Measurements from ENCODE around the gene ZNF222. TPM values are rescaled to one million over a fixed set of nuclear protein-coding genes. Genes with fewer than 3 reads are reported as not detected.

ZNF222 gene
- polyA plus RNA-seq, 1 donor, result 4.7 TPM

DNA sequence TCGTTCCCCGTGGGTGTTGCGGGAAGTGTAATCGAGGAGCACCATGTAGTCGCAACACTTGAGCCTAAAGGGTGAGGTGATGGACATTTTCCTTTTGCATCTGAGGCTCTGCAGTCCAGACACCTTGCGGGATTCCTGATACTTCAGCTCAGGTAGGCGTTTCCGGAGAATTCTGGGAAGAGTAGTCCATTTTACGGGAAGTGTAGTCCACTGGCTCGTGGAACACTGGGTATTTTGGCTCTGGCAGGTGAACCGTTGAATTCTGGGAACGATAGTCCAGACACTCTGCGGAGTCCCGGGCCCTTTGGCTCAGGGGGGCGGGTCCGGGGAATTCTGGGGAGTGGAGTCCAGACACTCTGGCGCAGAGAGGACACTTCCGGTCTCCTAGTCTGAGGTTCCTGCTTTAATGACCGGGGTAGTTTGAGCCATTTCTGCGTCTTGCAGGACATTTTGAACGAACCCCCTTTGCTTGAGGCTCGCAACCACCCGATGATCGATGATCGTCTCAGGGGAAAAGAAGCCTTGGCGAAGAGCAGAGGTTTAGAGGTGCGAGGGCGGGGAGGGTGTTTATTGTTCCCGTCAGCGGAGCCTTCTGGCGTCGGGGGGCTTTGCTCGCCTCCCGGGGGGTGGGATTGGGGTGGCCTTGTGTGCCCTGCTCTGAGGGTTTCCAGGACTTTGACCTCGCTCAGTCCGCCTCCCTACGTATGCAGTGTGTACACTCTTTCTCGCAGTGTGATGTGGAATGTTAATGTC lies 26.6 kb downstream of the ZNF222 start, which contains the start of gene ZNF223:
Gene ZNF223, plus strand, starts transcription at position 387 of the 753 bp plus-strand sequence. CDS start 3,141 bp downstream, outside the sequence.
- DNase-seq (ENCODE audit: low read depth), result peak; percentile 93

DNA sequence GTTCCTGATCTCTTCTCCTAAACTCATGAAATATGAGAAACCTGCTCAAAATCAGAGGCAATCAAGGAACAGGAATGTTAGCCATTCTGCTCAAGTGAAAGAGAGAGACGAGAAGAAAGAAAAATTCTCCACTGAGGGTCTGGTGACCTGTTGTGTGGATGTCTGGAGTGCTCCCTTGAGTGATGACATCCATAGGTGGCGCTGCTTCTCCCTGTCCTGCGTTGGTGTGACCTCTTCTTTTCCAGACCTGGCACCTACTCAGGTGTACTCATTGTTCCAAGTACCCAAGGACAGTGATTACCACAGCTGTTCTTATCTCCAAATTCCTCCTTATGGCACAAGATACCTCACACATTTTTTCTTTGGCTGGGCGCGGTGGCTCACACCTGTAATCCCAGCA lies 30.7 kb downstream of the ZNF222 start:
- DNase-seq (ENCODE audit: low read depth), result no peak

DNA sequence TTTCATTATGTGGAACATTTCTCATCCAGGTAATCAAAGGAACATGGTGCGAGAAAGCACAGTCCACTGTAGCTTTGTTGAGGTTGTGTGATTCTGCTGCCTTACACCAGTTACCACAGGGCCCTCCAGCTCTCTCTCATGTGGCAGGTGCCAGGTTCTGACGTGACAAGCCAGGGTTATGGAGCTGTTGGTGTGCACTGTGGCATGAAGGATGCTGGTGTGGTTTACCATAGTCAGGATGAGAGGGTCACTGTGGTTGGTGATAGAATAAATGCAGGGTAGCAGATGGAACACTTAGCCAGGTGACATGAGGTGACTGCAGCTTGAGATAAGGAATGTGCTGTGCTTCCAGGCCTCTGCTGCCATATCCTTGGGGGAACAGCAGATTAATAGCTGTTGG lies 34.0 kb downstream of the ZNF222 start:
- DNase-seq (ENCODE audit: low read depth), result no peak

DNA sequence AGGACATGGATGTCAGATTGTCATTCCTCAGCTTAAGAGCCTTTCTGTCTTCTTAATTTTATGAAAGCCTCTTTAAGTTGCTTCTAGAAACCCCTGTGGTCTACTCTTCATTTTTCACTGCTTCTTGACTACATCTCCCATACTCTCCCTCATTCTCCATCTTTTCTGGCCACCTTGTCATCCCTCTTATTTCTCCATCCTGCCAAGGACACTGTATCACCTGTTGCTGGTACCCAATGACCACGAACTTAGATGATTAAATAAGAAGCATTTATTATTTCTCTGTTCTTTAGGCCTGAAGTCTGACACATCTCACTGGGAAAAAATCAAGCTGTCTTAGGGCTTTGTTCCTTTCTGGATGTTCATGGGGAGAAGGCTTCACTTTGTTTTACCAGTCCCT lies 35.9 kb downstream of the ZNF222 start:
- DNase-seq (ENCODE audit: low read depth), result no peak

DNA sequence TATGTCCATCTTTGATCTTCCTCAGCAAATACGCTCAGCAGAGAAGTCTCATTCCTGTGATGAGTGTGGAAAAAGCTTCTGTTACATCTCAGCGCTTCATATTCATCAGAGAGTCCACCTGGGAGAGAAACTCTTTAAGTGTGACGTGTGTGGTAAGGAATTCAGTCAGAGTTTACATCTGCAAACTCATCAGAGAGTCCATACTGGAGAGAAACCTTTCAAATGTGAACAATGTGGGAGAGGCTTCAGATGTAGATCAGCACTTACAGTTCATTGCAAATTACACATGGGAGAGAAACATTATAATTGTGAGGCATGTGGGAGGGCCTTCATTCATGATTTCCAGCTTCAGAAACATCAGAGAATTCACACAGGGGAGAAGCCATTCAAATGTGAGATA lies 41.1 kb downstream of the ZNF222 start:
- DNase-seq (ENCODE audit: low read depth), result no peak

DNA sequence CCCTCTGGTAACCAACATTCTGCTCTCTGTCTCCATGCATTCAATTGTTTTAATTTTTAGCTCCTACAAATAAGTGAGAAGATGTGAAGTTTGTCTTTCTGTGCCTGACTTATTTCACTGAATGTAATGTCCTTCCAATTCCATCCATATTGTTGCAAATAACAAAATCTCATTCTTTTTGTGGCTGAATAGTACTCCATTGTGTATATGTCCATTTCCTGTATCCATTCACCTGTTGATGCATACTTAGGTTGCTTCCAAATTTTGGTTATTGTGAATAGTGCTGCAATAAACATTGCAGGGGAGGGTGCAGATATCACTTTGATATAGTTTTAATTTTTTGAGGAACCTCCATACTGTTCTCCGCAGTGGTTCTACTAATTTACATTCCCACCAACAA lies 44.2 kb downstream of the ZNF222 start:
- no peak for DNase-seq (ENCODE audit: low read depth)

DNA sequence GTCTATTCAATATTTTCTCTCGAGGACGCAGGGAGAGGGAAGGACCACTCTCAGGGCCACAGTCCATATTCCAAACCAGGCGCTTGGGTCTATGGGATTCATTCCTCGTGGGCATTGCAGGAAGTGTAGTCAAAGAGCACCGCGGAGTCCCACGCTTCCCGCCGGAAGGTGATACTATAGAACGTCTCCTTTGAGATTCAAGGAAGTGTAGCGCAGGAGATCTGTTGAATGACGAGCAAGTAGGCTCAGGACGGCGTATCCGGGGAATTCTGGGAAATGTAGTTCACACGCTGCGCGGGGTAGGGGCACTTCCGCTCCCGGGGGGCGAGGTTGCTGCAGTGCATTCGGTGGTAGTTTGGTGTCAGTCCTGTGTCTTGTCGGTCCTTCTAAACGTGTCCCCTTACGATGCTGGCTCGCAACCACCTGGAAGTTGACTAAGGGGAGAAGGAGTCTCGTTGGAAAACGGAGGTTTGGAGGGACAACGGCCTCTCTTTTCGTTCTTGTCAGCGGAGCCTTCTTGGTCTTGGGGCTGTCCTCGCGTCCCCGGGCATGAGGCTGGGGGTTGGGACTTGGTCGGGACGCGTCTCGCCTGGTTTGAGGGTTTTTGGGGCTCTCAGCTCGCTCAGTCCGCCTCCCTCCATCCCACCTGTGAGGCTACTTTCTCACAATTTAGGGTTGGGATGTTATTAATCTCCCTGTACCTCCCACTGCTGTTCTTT lies 46.8 kb downstream of the ZNF222 start, which contains the start of gene ZNF284:
Gene ZNF284, plus strand, starts transcription at position 336 of the 719 bp plus-strand sequence. CDS start 4,231 bp downstream, outside the sequence.
- DNase-seq (ENCODE audit: low read depth), result peak; percentile 79

DNA sequence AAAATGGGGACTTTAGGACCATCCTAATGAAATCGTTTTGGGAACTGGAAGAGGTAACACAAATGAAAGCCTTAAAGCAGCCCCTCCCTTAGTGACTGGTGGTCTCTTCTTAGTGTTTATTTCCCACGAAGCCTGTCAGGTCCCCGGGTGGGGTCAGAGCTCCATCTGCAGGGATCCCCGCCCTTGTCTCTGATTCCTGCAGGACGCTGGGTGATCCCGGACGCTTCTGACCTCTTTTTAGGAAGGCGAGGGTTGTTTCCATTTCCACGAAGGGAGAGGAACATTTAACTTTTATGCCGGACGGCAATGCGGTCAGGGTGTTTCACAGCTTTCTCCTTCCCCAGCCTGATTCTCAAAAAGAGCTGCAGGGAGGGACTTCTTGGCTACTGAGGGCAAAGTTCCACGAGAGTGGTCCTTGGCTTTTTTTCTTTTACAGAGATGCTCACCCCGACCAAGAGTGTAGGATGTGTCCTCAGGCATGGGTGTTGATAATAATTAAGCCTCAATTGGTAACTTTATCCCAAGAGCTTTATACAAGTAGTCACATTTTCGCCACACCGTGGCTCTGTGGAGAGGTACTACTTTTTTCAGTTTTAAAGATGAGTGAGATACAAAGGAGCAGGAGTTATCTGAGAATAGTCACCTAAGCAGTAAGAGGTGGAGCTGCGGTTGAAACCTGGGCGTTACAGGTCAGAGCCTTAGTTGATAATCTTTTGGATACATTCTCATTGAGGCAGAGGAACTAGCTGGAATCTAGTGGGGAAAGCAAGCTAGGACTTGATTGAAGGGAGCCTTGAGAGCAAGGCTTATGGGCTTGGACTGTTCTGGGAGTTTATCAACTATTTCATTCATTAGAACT lies 47.6 kb downstream of the ZNF222 start:
- no peak for DNase-seq (ENCODE audit: low read depth)

DNA sequence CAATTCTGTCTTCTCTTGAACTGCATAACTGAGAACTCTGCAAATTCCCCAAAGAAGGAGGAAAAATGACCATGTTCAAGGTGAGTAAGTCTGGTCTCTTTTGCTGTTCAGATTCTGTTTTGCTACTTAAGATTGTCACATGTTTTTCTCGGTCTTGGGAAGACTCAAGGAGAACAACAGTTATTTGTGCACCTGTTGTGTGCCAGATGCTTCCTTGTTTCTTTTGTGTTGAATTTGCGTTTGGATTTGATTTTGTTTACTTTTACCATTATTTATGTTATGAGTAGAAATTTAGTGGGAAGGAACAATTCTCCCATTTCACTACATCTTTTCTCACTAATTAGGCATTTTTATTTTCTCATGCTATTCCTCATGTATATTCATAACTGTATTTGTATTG lies 51.1 kb downstream of the ZNF222 start:
- DNase-seq (ENCODE audit: low read depth), result no peak

Other genes starting within 250 kb of the ZNF222 start
- 0.51 TPM for gene KCNN4, start 244.4 kb upstream of the ZNF222 start, polyA plus RNA-seq (ENCODE audit: insufficient read length)
- gene LYPD5, start 222.9 kb upstream of the ZNF222 start, polyA plus RNA-seq (ENCODE audit: insufficient read length), result 0.34 TPM
- 9.7 TPM for gene ZNF283, start 198.1 kb upstream of the ZNF222 start, polyA plus RNA-seq (ENCODE audit: insufficient read length)
- gene ZNF404, start 141.4 kb upstream of the ZNF222 start, polyA plus RNA-seq (ENCODE audit: insufficient read length), result 8.8 TPM
- 12.5 TPM for gene ZNF45, start 90.1 kb upstream of the ZNF222 start, polyA plus RNA-seq (ENCODE audit: insufficient read length)
- 2.4 TPM for gene ZNF221, start 74.2 kb upstream of the ZNF222 start, polyA plus RNA-seq (ENCODE audit: insufficient read length)
- 7.0 TPM for gene ZNF155, start 41.2 kb upstream of the ZNF222 start, polyA plus RNA-seq (ENCODE audit: insufficient read length)
- 2.9 TPM for gene ZNF230, start 22.4 kb upstream of the ZNF222 start, polyA plus RNA-seq (ENCODE audit: insufficient read length)
- 4.7 TPM for gene ZNF223, start 26.7 kb downstream of the ZNF222 start, polyA plus RNA-seq (ENCODE audit: insufficient read length)
- 2.6 TPM for gene ZNF284, start 46.8 kb downstream of the ZNF222 start, polyA plus RNA-seq (ENCODE audit: insufficient read length)
- gene ZNF224, start 69.0 kb downstream of the ZNF222 start, polyA plus RNA-seq (ENCODE audit: insufficient read length), result 16.8 TPM
- gene ZNF225, start 88.0 kb downstream of the ZNF222 start, polyA plus RNA-seq (ENCODE audit: insufficient read length), result 4.0 TPM
- gene ZNF234, start 116.2 kb downstream of the ZNF222 start, polyA plus RNA-seq (ENCODE audit: insufficient read length), result 9.4 TPM
- 12.4 TPM for gene ZNF226, start 139.7 kb downstream of the ZNF222 start, polyA plus RNA-seq (ENCODE audit: insufficient read length)
- 12.9 TPM for gene ZNF227, start 187.2 kb downstream of the ZNF222 start, polyA plus RNA-seq (ENCODE audit: insufficient read length)
- gene ZNF233, start 234.5 kb downstream of the ZNF222 start, polyA plus RNA-seq (ENCODE audit: insufficient read length), result 2.7 TPM

Data from forelimb muscle (tissue), 1 donor.